ENCODE data around the gene ADAMTS17. TPM values are rescaled to one million over a fixed set of nuclear protein-coding genes. Genes with fewer than 3 reads are reported as not detected.

ADAMTS17 gene
- polyA plus RNA-seq, 2 of the 4 experiments (the other 2 are of a cell fraction) = 0.05 TPM; not detected in 1

DNA sequence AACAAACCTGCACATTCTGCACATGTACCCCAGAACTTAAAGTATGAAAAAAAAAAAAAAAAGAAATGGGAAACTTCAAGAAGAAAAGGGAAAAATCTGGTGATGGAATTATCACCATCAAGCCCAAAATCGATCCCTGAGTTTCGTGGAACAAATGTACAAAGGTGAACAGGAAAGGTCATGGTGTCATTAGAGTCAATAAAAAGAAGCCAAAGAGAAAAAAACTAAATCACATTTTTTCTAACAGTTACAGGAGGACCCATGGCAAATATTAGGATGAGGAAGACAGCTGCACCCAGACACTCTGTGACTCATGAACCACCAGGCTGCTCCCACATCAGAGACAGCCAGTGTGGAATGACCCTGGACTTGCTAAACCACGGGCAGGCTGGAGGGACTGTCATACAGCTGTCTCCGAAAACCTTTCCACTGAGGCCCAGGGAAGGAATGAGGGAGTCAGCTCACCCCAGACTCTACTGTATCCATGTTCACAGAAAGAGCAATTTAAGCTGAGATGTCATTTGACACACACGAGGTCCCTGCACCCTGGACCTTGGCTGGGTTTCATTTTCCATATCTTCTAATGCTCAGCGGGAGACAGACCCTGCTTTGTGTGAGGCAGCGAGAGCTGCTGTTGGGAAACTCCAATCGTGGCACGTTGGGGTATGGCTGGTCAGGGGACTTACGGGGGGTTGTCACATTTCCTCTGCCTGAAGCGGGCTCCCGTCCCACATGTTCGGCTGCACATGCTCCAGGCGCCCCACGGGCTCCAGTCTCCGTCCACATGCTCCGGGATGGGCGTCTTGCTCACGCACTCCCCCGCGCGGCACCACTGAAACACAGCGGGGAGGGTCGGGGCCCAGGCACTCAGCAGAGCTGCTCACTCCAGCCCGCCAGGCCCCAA is 210.2 kb downstream of the ADAMTS17 start:
- FAIRE-seq = no peak
- H3K9me3 ChIP-seq = peaks cover 3% of the 10 kb centered on the region; the same call in 1 of the 3 replicates
- TF ChIP-seq MAX (IDR thresholded peaks at IDR 0.05) = peak; percentile 92
- TF ChIP-seq RFX5 (IDR thresholded peaks at IDR 0.05) = no peak
- TF ChIP-seq CHD4 (IDR thresholded peaks at IDR 0.05; ENCODE audit: borderline replicate concordance) = no peak
- TF ChIP-seq CEBPB (IDR thresholded peaks at IDR 0.05) = no peak
- TF ChIP-seq RCOR1 (IDR thresholded peaks at IDR 0.05; ENCODE audit: low read depth, low read length) = no peak
- no peak for TF ChIP-seq EP300 (IDR thresholded peaks at IDR 0.05)
- no peak for TF ChIP-seq MAZ (IDR thresholded peaks at IDR 0.05; ENCODE audit: borderline replicate concordance, low read depth, low read length)
- no peak for TF ChIP-seq POLR2AphosphoS2 (conservative IDR thresholded peaks at IDR 0.05; ENCODE audit: low read length)
- TF ChIP-seq POLR2A (IDR thresholded peaks at IDR 0.05; ENCODE audit: low read length) = no peak
- TF ChIP-seq CTCF (IDR thresholded peaks at IDR 0.05) = peak; percentile 35
- no peak for TF ChIP-seq FOSB (CRISPR knock-in tag; IDR thresholded peaks at IDR 0.05)
- TF ChIP-seq MYC (IDR thresholded peaks at IDR 0.05; ENCODE audit: borderline replicate concordance, low read length) = peak; percentile 46; the same call in 1 of the 2 replicates
- TF ChIP-seq, protein P1, sequence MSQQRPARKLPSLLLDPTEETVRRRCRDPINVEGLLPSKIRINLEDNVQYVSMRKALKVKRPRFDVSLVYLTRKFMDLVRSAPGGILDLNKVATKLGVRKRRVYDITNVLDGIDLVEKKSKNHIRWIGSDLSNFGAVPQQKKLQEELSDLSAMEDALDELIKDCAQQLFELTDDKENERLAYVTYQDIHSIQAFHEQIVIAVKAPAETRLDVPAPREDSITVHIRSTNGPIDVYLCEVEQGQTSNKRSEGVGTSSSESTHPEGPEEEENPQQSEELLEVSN (IDR thresholded peaks at IDR 0.05; ENCODE audit: borderline replicate concordance, low read depth) = peak; percentile 79
- TF ChIP-seq TFCP2L1 (CRISPR knock-in tag; IDR thresholded peaks at IDR 0.05) = no peak
- TF ChIP-seq RAD21 (conservative IDR thresholded peaks at IDR 0.05 in 1 of 2, IDR thresholded peaks at IDR 0.05 in 1 of 2) = peak; percentile 36 to 43; a peak in 3 of 5 replicates
- no peak for TF ChIP-seq HOXB5 (CRISPR knock-in tag; IDR thresholded peaks at IDR 0.05)
- TF ChIP-seq CBX8 (IDR thresholded peaks at IDR 0.05) = no peak
- TF ChIP-seq HOXB13 (CRISPR knock-in tag; IDR thresholded peaks at IDR 0.05; ENCODE audit: low read depth) = no peak
- TF ChIP-seq SMC3 (IDR thresholded peaks at IDR 0.05) = peak; percentile 46
- no peak for TF ChIP-seq NFE2L2 (conservative IDR thresholded peaks at IDR 0.05; ENCODE audit: low read length)
- TF ChIP-seq, protein P2, sequence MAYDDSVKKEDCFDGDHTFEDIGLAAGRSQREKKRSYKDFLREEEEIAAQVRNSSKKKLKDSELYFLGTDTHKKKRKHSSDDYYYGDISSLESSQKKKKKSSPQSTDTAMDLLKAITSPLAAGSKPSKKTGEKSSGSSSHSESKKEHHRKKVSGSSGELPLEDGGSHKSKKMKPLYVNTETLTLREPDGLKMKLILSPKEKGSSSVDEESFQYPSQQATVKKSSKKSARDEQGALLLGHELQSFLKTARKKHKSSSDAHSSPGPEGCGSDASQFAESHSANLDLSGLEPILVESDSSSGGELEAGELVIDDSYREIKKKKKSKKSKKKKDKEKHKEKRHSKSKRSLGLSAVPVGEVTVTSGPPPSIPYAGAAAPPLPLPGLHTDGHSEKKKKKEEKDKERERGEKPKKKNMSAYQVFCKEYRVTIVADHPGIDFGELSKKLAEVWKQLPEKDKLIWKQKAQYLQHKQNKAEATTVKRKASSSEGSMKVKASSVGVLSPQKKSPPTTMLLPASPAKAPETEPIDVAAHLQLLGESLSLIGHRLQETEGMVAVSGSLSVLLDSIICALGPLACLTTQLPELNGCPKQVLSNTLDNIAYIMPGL (CRISPR knock-in tag; IDR thresholded peaks at IDR 0.05; ENCODE audit: borderline replicate concordance) = no peak
- peak; percentile 86 to 96 for ATAC-seq
- peak; percentile 57 to 69 for DNase-seq (ENCODE audit: low read depth in 1 of 2, low spot score in 1 of 2)
- ChIA-PET POLR2A (no interaction called here), CTCF (interaction anchor here (0.7 to 2.5 kb wide), 10 partner anchors 10 to 206 kb away, joined by 3 to 10 read pairs (median 4); no protein-coding TSS in a partner anchor)
- peak overlapping the region; percentile 80 for H3K4me2 ChIP-seq
- 39% methylated on average over 23 of the region's 25 CpGs for WGBS (ENCODE audit: missing lambda C conversion rate)
- no peak overlapping the region for H3K27ac ChIP-seq
- H3K4me3 ChIP-seq = peak overlapping the region; percentile 36; the same call in 2 of the 3 replicates
- H3K4me1 ChIP-seq = no peaks in the 10 kb centered on the region

GRCh38 chr15:100129677-100130076 is 212.1 kb downstream of the ADAMTS17 start:
- WGBS (ENCODE audit: missing lambda C conversion rate) = 39% methylated on average over 9 of the region's 9 CpGs

More at GRCh38 chr15:100129677-100130076, 212.1 kb downstream of the ADAMTS17 start:
- Histone ChIP-seq H3K4me1 (no peaks in the 10 kb centered on the region), H3K4me3 (no peak overlapping the region), H3K27ac (no peak overlapping the region), H3K9me3 (peaks cover under 1% of the 10 kb centered on the region; the same call in 1 of the 3 replicates), H3K4me2 (no peak overlapping the region)
- ChIA-PET CTCF (interaction anchor here (0.6 kb wide), 1 partner anchor 219 kb away, joined by 3 read pairs; no protein-coding TSS in a partner anchor), POLR2A (no interaction called here)
- DNase-seq (ENCODE audit: low read depth in 1 of 2, low spot score in 1 of 2) (no peak), ATAC-seq (no peak), FAIRE-seq (no peak)
- no peak for TF ChIP-seq USF2 (IDR thresholded peaks at IDR 0.05)
- no peak for TF ChIP-seq NR3C1 (IDR thresholded peaks at IDR 0.05)
- no peak for TF ChIP-seq ZFP36 (IDR thresholded peaks at IDR 0.05; ENCODE audit: borderline replicate concordance, partially characterized antibody)
- TF ChIP-seq, protein P3, sequence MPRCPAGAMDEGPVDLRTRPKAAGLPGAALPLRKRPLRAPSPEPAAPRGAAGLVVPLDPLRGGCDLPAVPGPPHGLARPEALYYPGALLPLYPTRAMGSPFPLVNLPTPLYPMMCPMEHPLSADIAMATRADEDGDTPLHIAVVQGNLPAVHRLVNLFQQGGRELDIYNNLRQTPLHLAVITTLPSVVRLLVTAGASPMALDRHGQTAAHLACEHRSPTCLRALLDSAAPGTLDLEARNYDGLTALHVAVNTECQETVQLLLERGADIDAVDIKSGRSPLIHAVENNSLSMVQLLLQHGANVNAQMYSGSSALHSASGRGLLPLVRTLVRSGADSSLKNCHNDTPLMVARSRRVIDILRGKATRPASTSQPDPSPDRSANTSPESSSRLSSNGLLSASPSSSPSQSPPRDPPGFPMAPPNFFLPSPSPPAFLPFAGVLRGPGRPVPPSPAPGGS (IDR thresholded peaks at IDR 0.05) = no peak
- TF ChIP-seq HOXB5 (CRISPR knock-in tag; IDR thresholded peaks at IDR 0.05) = no peak
- no peak for TF ChIP-seq CBX8 (IDR thresholded peaks at IDR 0.05)
- TF ChIP-seq, protein P2 (CRISPR knock-in tag; IDR thresholded peaks at IDR 0.05; ENCODE audit: borderline replicate concordance) = no peak

Measured in A549 (cell line).